Activated B cell treated with CpG ODN at 0.5 μM for 24 hours (primary cell): ENCODE results near the gene GGTA1. TPM values are rescaled to one million over a fixed set of nuclear protein-coding genes. Genes with fewer than 3 reads are reported as not detected.

Experiments
- ATAC-seq: fragments of 200-7000 bp; cut with Tn5 transposase; one replicate; pipeline ENCODE4 v1.10.0; 2021; ENCODE audit warnings: low read depth, mild to moderate bottlenecking, moderate library complexity
- CTCF ChIA-PET: fragments of 350-600 bp; sonication (Branson Sonifier 250); formaldehyde crosslinking; loops from one replicate; lab custom pipeline; 2021; ENCODE audit warnings: antibody characterized with exemption; lab: Charles Lee
- POLR2A ChIA-PET: fragments of 350-600 bp; sonication (Branson Sonifier 250); formaldehyde crosslinking; loops from one replicate; lab custom pipeline; 2021; ENCODE audit warnings: antibody characterized with exemption; lab: Charles Lee
- DNase-seq: peaks from one replicate; pipeline ENCODE4 v3.0.0; 2022
- H3K27ac Mint-ChIP-seq: one replicate; pipeline ENCODE4 v1.8.0; 2020; ENCODE audit warnings: mixed read lengths
- H3K27me3 Mint-ChIP-seq: one replicate; pipeline ENCODE4 v1.8.0; 2021; ENCODE audit warnings: mixed read lengths
- H3K36me3 Mint-ChIP-seq: one replicate; pipeline ENCODE4 v1.8.0; 2021; ENCODE audit warnings: low read depth, mixed read lengths
- H3K4me1 Mint-ChIP-seq: one replicate; pipeline ENCODE4 v1.8.0; 2021; ENCODE audit warnings: mixed read lengths
- H3K4me3 Mint-ChIP-seq: one replicate; pipeline ENCODE4 v1.8.0; 2020; ENCODE audit warnings: mild to moderate bottlenecking, mixed read lengths
- H3K9me3 Mint-ChIP-seq: one replicate; pipeline ENCODE4 v1.8.0; 2020; ENCODE audit warnings: mixed read lengths
- CTCF ChIP-seq: fragments of 200-600 bp; IDR thresholded peaks from one replicate; pipeline ENCODE4 v1.8.0; 2022; ENCODE audit warnings: antibody characterized with exemption, mild to moderate bottlenecking
- intact Hi-C: fragments of 100-400 bp; cut with micrococcal nuclease; formaldehyde crosslinking; loops from one replicate; pipeline ENCODE4 v1.15.1; 2024
- total RNA-seq: library from RNA; stranded (reverse); gene quantifications from 2 replicates; pipeline ENCODE4 v1.2.3, GENCODE V29; 2022

Gene GGTA1
- total RNA-seq, 1 donor from 2014 or later = not detected

- ATAC-seq (no peak), DNase-seq (no peak)
- Mint-ChIP-seq H3K9me3 (no peaks in the 10 kb centered on the region), H3K4me3 (peak overlapping the region; percentile 76), H3K4me1 (peaks cover 29% of the 10 kb centered on the region), H3K27ac (no peak overlapping the region), H3K36me3 (no peaks in the 10 kb centered on the region), H3K27me3 (peaks cover 39% of the 10 kb centered on the region)
- ChIA-PET CTCF (no interaction called here), POLR2A (no interaction called here)
- intact Hi-C loops = no loop called here
- TF ChIP-seq CTCF = no peak
Measured at GRCh38 chr9:121500165-121500478, 478 bp upstream of the GGTA1 start.

- POLR2A ChIA-PET = interaction anchor here (0.5 kb wide), 1 partner anchor 444 kb away, joined by 5 read pairs; no protein-coding TSS in a partner anchor
- ATAC-seq (no peak), DNase-seq (peak; percentile 24)
- H3K4me3 Mint-ChIP-seq = peak overlapping the region; percentile 79
- TF ChIP-seq CTCF = no peak
- intact Hi-C loops = loop anchor here (2.0 to 5.0 kb wide), 2 partner anchors 36 to 742 kb away; no protein-coding TSS in a partner anchor
- peaks cover 36% of the 10 kb centered on the region for H3K27me3 Mint-ChIP-seq
- no peaks in the 10 kb centered on the region for H3K9me3 Mint-ChIP-seq
- no peak overlapping the region for H3K27ac Mint-ChIP-seq
- H3K36me3 Mint-ChIP-seq = no peaks in the 10 kb centered on the region
- CTCF ChIA-PET = no interaction called here
- H3K4me1 Mint-ChIP-seq = peaks cover 36% of the 10 kb centered on the region
Measured at GRCh38 chr9:121499177-121499426, 542 bp downstream of the GGTA1 start.

- DNase-seq = no peak
- no peak for TF ChIP-seq CTCF
- peak; percentile 10 for ATAC-seq
- Mint-ChIP-seq H3K27ac (no peak overlapping the region), H3K9me3 (no peaks in the 10 kb centered on the region), H3K4me3 (peak overlapping the region; percentile 79), H3K27me3 (peaks cover 33% of the 10 kb centered on the region), H3K4me1 (peaks cover 41% of the 10 kb centered on the region), H3K36me3 (no peaks in the 10 kb centered on the region)
- ChIA-PET CTCF (interaction anchor here (1.3 to 1.4 kb wide), 2 partner anchors 7 to 36 kb away, joined by 4 to 5 read pairs; no protein-coding TSS in a partner anchor), POLR2A (interaction anchor here (0.5 kb wide), 1 partner anchor 444 kb away, joined by 5 read pairs; no protein-coding TSS in a partner anchor)
- intact Hi-C loops = loop anchor here (1.0 to 5.0 kb wide), 4 partner anchors 13 to 741 kb away; no protein-coding TSS in a partner anchor
Measured at GRCh38 chr9:121498487-121499176, 1.0 kb downstream of the GGTA1 start.

DNA sequence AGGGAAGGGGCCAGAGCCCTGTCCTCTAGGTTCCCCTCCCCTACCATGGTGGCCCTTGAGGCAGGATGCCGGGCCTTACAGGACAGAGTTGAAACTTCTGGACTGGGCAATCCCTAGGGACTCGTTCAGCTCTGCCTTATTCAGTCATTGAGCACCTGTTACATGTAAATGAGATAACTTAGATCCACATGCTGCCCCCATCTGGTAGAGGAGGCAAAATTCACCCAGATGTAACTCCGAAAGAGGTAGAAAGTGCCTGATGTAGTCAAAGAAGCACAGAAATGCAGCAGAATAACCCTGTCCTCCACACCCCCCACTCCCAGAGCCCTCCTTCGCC, 1.5 kb downstream of the GGTA1 start:
- H3K9me3 Mint-ChIP-seq = no peaks in the 10 kb centered on the region
- intact Hi-C loops = loop anchor here (1.0 to 5.0 kb wide), 4 partner anchors 13 to 741 kb away; no protein-coding TSS in a partner anchor
- no peak for TF ChIP-seq CTCF
- peak; percentile 22 for DNase-seq
- H3K27me3 Mint-ChIP-seq = peaks cover 28% of the 10 kb centered on the region
- H3K27ac Mint-ChIP-seq = no peak overlapping the region
- no peaks in the 10 kb centered on the region for H3K36me3 Mint-ChIP-seq
- peak overlapping the region; percentile 79 for H3K4me3 Mint-ChIP-seq
- ChIA-PET CTCF (interaction anchor here (0.9 to 1.4 kb wide), 3 partner anchors 8 to 36 kb away, joined by 3 to 5 read pairs (median 4); no protein-coding TSS in a partner anchor), POLR2A (interaction anchor here (0.6 kb wide), 1 partner anchor 23 kb away, joined by 4 read pairs; no protein-coding TSS in a partner anchor)
- H3K4me1 Mint-ChIP-seq = peaks cover 45% of the 10 kb centered on the region
- peak; percentile 87 for ATAC-seq

DNA sequence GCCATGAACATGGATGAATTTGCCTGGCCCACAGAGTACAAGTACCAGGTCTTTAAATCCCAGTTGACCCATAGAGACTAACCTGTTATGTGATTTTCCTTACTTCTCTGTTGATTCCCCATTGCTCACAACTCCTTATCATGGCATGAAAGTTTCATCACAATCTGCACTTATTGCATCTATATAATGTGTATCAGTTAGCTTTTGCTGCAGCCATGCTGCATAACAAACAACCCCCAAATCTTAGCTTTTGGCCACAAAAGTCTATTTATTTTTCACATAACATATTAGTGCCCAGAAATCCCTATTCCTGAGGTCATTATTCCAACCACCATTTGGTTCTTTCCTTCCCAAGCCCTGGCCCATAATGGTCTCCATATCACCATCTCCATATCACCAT, 3.7 kb downstream of the GGTA1 start:
- Mint-ChIP-seq H3K27me3 (peaks cover 24% of the 10 kb centered on the region), H3K9me3 (no peaks in the 10 kb centered on the region), H3K4me3 (no peak overlapping the region), H3K4me1 (peaks cover 47% of the 10 kb centered on the region), H3K27ac (no peak overlapping the region), H3K36me3 (no peaks in the 10 kb centered on the region)
- ChIA-PET POLR2A (no interaction called here), CTCF (no interaction called here)
- TF ChIP-seq CTCF = no peak
- intact Hi-C loops = loop anchor here (5.0 kb wide), 1 partner anchor 739 kb away; no protein-coding TSS in a partner anchor
- no peak for ATAC-seq
- DNase-seq = no peak
